T-helper 22 cell (primary cell): Measurements from ENCODE around the gene GAB3.
"Not testable (repeated sequence)": the region's sequence is repeated elsewhere in the genome, so short reads cannot be mapped to it uniquely, and the experiment has no call there.

Experiments
- DNase-seq: peaks from one replicate; pipeline ENCODE4 v3.0.0-alpha.2; 2020; ENCODE audit warnings: low read depth

Gene GAB3

GRCh38 chrX:154720067-154720466 is 30.8 kb downstream of the GAB3 start:
- no peak for DNase-seq

GRCh38 chrX:154719132-154719675 is 31.7 kb downstream of the GAB3 start:
- DNase-seq = peak; percentile 49

- no peak for DNase-seq
These were observed 32.3 kb downstream of the GAB3 start for GRCh38 chrX:154718616-154719015.

GRCh38 chrX:154717824-154718223 is 33.1 kb downstream of the GAB3 start:
- peak; percentile 22 for DNase-seq

- DNase-seq = no peak
These were observed 35.1 kb downstream of the GAB3 start for GRCh38 chrX:154715825-154716224.

GRCh38 chrX:154714925-154715324 is 36.0 kb downstream of the GAB3 start:
- peak; percentile 12 for DNase-seq

GRCh38 chrX:154712781-154713740 is 37.8 kb downstream of the GAB3 start:
- peak; percentile 23 for DNase-seq

- DNase-seq = no peak
These were observed 39.6 kb downstream of the GAB3 start for GRCh38 chrX:154711264-154711663.

GRCh38 chrX:154710309-154710708 is 40.6 kb downstream of the GAB3 start:
- DNase-seq = no peak

- DNase-seq = no peak
These were observed 52.1 kb downstream of the GAB3 start for GRCh38 chrX:154698630-154699248.

- DNase-seq = no peak
These were observed 54.2 kb downstream of the GAB3 start for GRCh38 chrX:154696676-154697045.

GRCh38 chrX:154695911-154696675 is 54.8 kb downstream of the GAB3 start:
- DNase-seq = no peak

GRCh38 chrX:154693394-154693793 is 57.5 kb downstream of the GAB3 start:
- DNase-seq = no peak

- DNase-seq = not testable (repeated sequence)
These were observed 60.4 kb downstream of the GAB3 start for GRCh38 chrX:154690438-154690837.

- DNase-seq = not testable (repeated sequence)
These were observed 78.8 kb downstream of the GAB3 start for GRCh38 chrX:154672084-154672483.

GRCh38 chrX:154670848-154671247 is 80.0 kb downstream of the GAB3 start:
- DNase-seq = not testable (repeated sequence)

- no peak for DNase-seq
These were observed 89.0 kb downstream of the GAB3 start for GRCh38 chrX:154661899-154662298.

- no peak for DNase-seq
These were observed 89.7 kb downstream of the GAB3 start for GRCh38 chrX:154661170-154661569.

- DNase-seq = no peak
These were observed 90.3 kb downstream of the GAB3 start for GRCh38 chrX:154660541-154660940.

- no peak for DNase-seq
These were observed 91.9 kb downstream of the GAB3 start for GRCh38 chrX:154658957-154659356.

GRCh38 chrX:154658187-154658586 is 92.7 kb downstream of the GAB3 start:
- no peak for DNase-seq

GRCh38 chrX:154657226-154657805 is 93.6 kb downstream of the GAB3 start:
- no peak for DNase-seq
